ENCODE results near the gene DNAJC25. TPM values are rescaled to one million over a fixed set of nuclear protein-coding genes. Genes with fewer than 3 reads are reported as not detected.

The DNAJC25 gene
- total RNA-seq, 1 donor from 2014 or later: 12.2 TPM

GRCh38 chr9:111628411-111628810 is 2.7 kb upstream of the DNAJC25 start:
- Histone ChIP-seq H3K4me1 (ENCODE audit: insufficient read depth, low read length) (peaks cover 13% of the 10 kb centered on the region), H3K9ac (ENCODE audit: low read length) (no peak overlapping the region), H3K9me3 (ENCODE audit: insufficient read depth, low read depth, low read length) (no peaks in the 10 kb centered on the region), H3K4me2 (ENCODE audit: low read length) (no peak overlapping the region), H3K27me3 (ENCODE audit: insufficient read depth, low read length) (no peaks in the 10 kb centered on the region), H4K20me1 (ENCODE audit: insufficient read depth, low read length) (peaks cover 18% of the 10 kb centered on the region), H3K27ac (ENCODE audit: low read depth, low read length) (no peak overlapping the region), H3K36me3 (ENCODE audit: insufficient read depth, low read length) (no peaks in the 10 kb centered on the region), H2AFZ (ENCODE audit: low read depth, low read length) (no peak overlapping the region), H3K4me3 (ENCODE audit: insufficient read depth, low read depth, low read length) (no peak overlapping the region), H3K79me2 (ENCODE audit: insufficient read depth, low read length) (peaks cover 22% of the 10 kb centered on the region)
- Mint-ChIP-seq H3K27me3 (ENCODE audit: low read depth, unreplicated experiment) (no peaks in the 10 kb centered on the region), H3K27ac (ENCODE audit: unreplicated experiment) (no peak overlapping the region), H3K4me3 (ENCODE audit: unreplicated experiment) (no peak overlapping the region), H3K9me3 (ENCODE audit: unreplicated experiment) (no peaks in the 10 kb centered on the region), H3K4me1 (ENCODE audit: low read depth, unreplicated experiment) (peaks cover 7% of the 10 kb centered on the region), H3K36me3 (ENCODE audit: low read depth, unreplicated experiment) (no peaks in the 10 kb centered on the region)
- FAIRE-seq: no peak
- no peak for DNase-seq (ENCODE audit: low read depth)
- TF ChIP-seq CTCF (IDR thresholded peaks at IDR 0.05; ENCODE audit: insufficient read depth, low read depth, low read length) (no peak), EZH2 (IDR thresholded peaks at IDR 0.05; ENCODE audit: insufficient read depth, low read length) (no peak)

- H3K79me2 ChIP-seq (ENCODE audit: insufficient read depth, low read length): peaks cover 41% of the 10 kb centered on the region
- Mint-ChIP-seq H3K4me3 (ENCODE audit: unreplicated experiment) (peak overlapping the region; percentile 100), H3K4me1 (ENCODE audit: low read depth, unreplicated experiment) (peaks cover 20% of the 10 kb centered on the region), H3K9me3 (ENCODE audit: unreplicated experiment) (no peaks in the 10 kb centered on the region), H3K27me3 (ENCODE audit: low read depth, unreplicated experiment) (no peaks in the 10 kb centered on the region), H3K36me3 (ENCODE audit: low read depth, unreplicated experiment) (no peaks in the 10 kb centered on the region), H3K27ac (ENCODE audit: unreplicated experiment) (peak overlapping the region; percentile 84)
- TF ChIP-seq CTCF (IDR thresholded peaks at IDR 0.05; ENCODE audit: insufficient read depth, low read depth, low read length): no peak
- TF ChIP-seq EZH2 (IDR thresholded peaks at IDR 0.05; ENCODE audit: insufficient read depth, low read length): no peak
- H2AFZ ChIP-seq (ENCODE audit: low read depth, low read length): peak overlapping the region; percentile 98
- H3K4me2 ChIP-seq (ENCODE audit: low read length): peak overlapping the region; percentile 88
- H3K27me3 ChIP-seq (ENCODE audit: insufficient read depth, low read length): no peaks in the 10 kb centered on the region
- H3K9ac ChIP-seq (ENCODE audit: low read length): peak overlapping the region; percentile 95
- DNase-seq (ENCODE audit: low read depth) (no peak), FAIRE-seq (no peak)
- peaks cover 13% of the 10 kb centered on the region for H3K4me1 ChIP-seq (ENCODE audit: insufficient read depth, low read length)
- H3K36me3 ChIP-seq (ENCODE audit: insufficient read depth, low read length): no peaks in the 10 kb centered on the region
- no peak overlapping the region for H3K27ac ChIP-seq (ENCODE audit: low read depth, low read length)
- H3K4me3 ChIP-seq (ENCODE audit: insufficient read depth, low read depth, low read length): peak overlapping the region; percentile 99
- H4K20me1 ChIP-seq (ENCODE audit: insufficient read depth, low read length): peaks cover 38% of the 10 kb centered on the region
- no peaks in the 10 kb centered on the region for H3K9me3 ChIP-seq (ENCODE audit: insufficient read depth, low read depth, low read length)
Observed at GRCh38 chr9:111630182-111630963, 761 bp upstream of the DNAJC25 start.

- Histone ChIP-seq H3K4me3 (ENCODE audit: insufficient read depth, low read depth, low read length) (peak overlapping the region; percentile 99), H3K9me3 (ENCODE audit: insufficient read depth, low read depth, low read length) (no peaks in the 10 kb centered on the region), H3K79me2 (ENCODE audit: insufficient read depth, low read length) (peaks cover 46% of the 10 kb centered on the region), H3K4me2 (ENCODE audit: low read length) (peak overlapping the region; percentile 88), H3K27ac (ENCODE audit: low read depth, low read length) (no peak overlapping the region), H3K9ac (ENCODE audit: low read length) (peak overlapping the region; percentile 95), H2AFZ (ENCODE audit: low read depth, low read length) (peak overlapping the region; percentile 98), H4K20me1 (ENCODE audit: insufficient read depth, low read length) (peaks cover 43% of the 10 kb centered on the region), H3K36me3 (ENCODE audit: insufficient read depth, low read length) (no peaks in the 10 kb centered on the region), H3K4me1 (ENCODE audit: insufficient read depth, low read length) (peaks cover 13% of the 10 kb centered on the region), H3K27me3 (ENCODE audit: insufficient read depth, low read length) (no peaks in the 10 kb centered on the region)
- no peak for TF ChIP-seq CTCF (IDR thresholded peaks at IDR 0.05; ENCODE audit: insufficient read depth, low read depth, low read length)
- TF ChIP-seq EZH2 (IDR thresholded peaks at IDR 0.05; ENCODE audit: insufficient read depth, low read length): no peak
- H3K4me3 Mint-ChIP-seq (ENCODE audit: unreplicated experiment): peak overlapping the region; percentile 100
- FAIRE-seq (no peak), DNase-seq (ENCODE audit: low read depth) (no peak)
- H3K27ac Mint-ChIP-seq (ENCODE audit: unreplicated experiment): peak overlapping the region; percentile 84
- H3K9me3 Mint-ChIP-seq (ENCODE audit: unreplicated experiment): no peaks in the 10 kb centered on the region
- H3K36me3 Mint-ChIP-seq (ENCODE audit: low read depth, unreplicated experiment): no peaks in the 10 kb centered on the region
- no peaks in the 10 kb centered on the region for H3K27me3 Mint-ChIP-seq (ENCODE audit: low read depth, unreplicated experiment)
- H3K4me1 Mint-ChIP-seq (ENCODE audit: low read depth, unreplicated experiment): peaks cover 21% of the 10 kb centered on the region
Observed at GRCh38 chr9:111630964-111631213, 245 bp upstream of the DNAJC25 start.
